Coronary artery (tissue), 2 donors: Measurements from ENCODE around the gene FURIN.
A peak's percentile ranks its signal among the peaks of the same experiment; 100 is the strongest.

Experiments
- DNase-seq: peaks from one replicate; pipeline ENCODE4 v3.0.0-alpha.2; 2017; ENCODE audit warnings: low spot score
- H3K27ac ChIP-seq, 2 donors: fragments of 200-600 bp; sonication (generic); one replicate each; pipeline ENCODE4 v1.5.1; 2016 to 2019
- H3K4me3 ChIP-seq: fragments of 200-600 bp; sonication (generic); 2 replicates; pipeline ENCODE4 v1.5.1; 2016; ENCODE audit warnings: mild to moderate bottlenecking, moderate library complexity
- TF ChIP-seq, protein P1 (sequence below): fragments of 200-600 bp; sonication (generic); IDR thresholded peaks from one replicate; pipeline ENCODE4 v1.5.1; 2019; ENCODE audit warnings: antibody characterized with exemption

Gene FURIN

GRCh38 chr15:90875549-90875981 lies 7.2 kb downstream of the FURIN start:
- Histone ChIP-seq H3K4me3 (no peak overlapping the region), H3K27ac (peak overlapping the region in 1 of 2 donors; percentile 26)
- no peak for DNase-seq
- TF ChIP-seq, protein P1, sequence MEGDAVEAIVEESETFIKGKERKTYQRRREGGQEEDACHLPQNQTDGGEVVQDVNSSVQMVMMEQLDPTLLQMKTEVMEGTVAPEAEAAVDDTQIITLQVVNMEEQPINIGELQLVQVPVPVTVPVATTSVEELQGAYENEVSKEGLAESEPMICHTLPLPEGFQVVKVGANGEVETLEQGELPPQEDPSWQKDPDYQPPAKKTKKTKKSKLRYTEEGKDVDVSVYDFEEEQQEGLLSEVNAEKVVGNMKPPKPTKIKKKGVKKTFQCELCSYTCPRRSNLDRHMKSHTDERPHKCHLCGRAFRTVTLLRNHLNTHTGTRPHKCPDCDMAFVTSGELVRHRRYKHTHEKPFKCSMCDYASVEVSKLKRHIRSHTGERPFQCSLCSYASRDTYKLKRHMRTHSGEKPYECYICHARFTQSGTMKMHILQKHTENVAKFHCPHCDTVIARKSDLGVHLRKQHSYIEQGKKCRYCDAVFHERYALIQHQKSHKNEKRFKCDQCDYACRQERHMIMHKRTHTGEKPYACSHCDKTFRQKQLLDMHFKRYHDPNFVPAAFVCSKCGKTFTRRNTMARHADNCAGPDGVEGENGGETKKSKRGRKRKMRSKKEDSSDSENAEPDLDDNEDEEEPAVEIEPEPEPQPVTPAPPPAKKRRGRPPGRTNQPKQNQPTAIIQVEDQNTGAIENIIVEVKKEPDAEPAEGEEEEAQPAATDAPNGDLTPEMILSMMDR, result no peak

GRCh38 chr15:90876046-90876445 lies 7.7 kb downstream of the FURIN start:
- no peak overlapping the region for H3K27ac ChIP-seq

DNA sequence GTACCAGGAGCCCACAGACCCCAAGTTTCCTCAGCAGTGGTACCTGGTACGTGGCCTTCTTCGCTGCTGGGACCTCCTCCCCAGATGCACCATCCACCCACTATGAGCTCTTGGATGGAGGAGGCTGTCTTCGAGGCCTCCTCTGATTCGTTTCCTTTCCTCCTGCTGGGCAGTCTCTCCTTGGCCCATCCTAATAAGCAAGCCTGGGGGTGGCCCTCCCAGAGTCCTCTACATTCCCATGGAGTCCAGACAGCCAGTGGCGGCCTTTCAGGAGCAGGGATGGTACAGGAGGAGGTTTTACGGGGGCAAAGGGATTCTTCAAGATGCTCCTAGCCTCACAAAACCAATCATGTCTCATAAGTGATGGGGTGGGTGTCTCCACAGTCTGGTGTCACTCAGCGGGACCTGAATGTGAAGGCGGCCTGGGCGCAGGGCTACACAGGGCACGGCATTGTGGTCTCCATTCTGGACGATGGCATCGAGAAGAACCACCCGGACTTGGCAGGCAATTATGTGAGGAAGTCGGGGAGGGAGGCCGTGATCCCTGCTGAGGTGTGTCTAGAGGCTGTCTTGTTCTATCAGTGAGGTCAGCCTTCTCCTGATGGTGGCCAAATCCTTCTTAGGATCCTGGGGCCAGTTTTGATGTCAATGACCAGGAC lies 8.3 kb downstream of the FURIN start:
- TF ChIP-seq, protein P1, result no peak
- Histone ChIP-seq H3K4me3 (no peak overlapping the region), H3K27ac (no peak overlapping the region)
- DNase-seq, result no peak

More at GRCh38 chr15:90876046-90876445, 7.7 kb downstream of the FURIN start:
- TF ChIP-seq, protein P1, result no peak
- H3K4me3 ChIP-seq, result no peak overlapping the region
- DNase-seq, result no peak

DNA sequence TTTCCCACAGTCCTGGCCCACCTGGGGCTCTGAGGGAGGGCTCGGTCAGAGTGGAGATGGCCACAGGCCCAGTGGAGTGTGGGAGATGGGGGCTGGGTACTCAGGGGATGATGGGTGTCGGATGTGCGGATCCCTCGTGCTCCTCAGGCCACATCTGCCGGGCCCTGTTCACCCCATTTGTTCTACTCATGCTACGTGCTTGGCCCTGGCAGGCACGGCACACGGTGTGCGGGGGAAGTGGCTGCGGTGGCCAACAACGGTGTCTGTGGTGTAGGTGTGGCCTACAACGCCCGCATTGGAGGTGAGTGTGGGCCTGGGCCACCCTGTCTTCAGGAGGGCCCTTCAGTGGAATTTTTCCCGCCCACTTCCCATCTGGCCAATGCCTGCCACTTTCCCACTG lies 8.9 kb downstream of the FURIN start:
- no peak overlapping the region for H3K27ac ChIP-seq
- DNase-seq, result no peak
- no peak overlapping the region for H3K4me3 ChIP-seq
- TF ChIP-seq, protein P1, result no peak

DNA sequence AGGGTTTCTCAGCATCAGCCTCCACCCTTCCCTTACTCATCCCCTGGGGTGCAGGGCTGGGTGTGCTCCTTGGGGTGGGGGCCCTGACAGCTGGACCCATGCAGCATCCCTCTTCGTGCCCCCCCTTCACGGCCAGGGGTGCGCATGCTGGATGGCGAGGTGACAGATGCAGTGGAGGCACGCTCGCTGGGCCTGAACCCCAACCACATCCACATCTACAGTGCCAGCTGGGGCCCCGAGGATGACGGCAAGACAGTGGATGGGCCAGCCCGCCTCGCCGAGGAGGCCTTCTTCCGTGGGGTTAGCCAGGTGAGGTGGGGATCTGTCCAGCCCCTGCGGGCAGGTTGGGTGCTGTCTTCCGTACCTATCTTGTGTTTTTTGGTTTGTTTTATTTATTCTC lies 9.6 kb downstream of the FURIN start:
- no peak overlapping the region for H3K4me3 ChIP-seq
- TF ChIP-seq, protein P1, result no peak
- DNase-seq, result no peak
- no peak overlapping the region for H3K27ac ChIP-seq

- TF ChIP-seq, protein P1, result no peak
- DNase-seq, result no peak
- H3K27ac ChIP-seq, result no peak overlapping the region
These were observed 10.3 kb downstream of the FURIN start for GRCh38 chr15:90878660-90879059.

GRCh38 chr15:90879730-90880366 lies 11.5 kb downstream of the FURIN start:
- TF ChIP-seq, protein P1, result no peak
- H3K27ac ChIP-seq, result no peak overlapping the region
- no peak overlapping the region for H3K4me3 ChIP-seq
- no peak for DNase-seq

More at GRCh38 chr15:90878660-90879059, 10.3 kb downstream of the FURIN start:
- H3K4me3 ChIP-seq, result no peak overlapping the region
